Inflammatory macrophage (primary cell): ENCODE results near the gene APP.

ENCODE experiments used
- DNase-seq, 2 donors: peaks; one replicate each; pipeline ENCODE4 v3.0.0-alpha.2; 2020 to 2022

APP gene

DNA sequence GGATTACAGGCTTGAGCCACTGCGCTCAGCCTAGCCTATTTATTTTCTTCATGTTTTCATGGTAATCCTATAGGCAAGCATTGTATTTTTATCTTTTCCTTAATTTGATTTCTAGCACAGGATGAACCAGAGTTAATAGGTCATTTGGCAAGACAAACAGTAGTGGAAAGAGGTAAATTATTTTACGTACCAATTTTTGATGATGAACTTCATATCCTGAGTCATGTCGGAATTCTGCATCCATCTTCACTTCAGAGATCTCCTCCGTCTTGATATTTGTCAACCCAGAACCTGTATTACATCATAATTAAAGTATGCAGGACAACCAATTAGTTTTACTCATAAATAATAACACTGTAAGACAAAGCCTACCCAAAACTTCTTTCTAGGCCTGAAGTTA lies 273.2 kb downstream of the APP start:
- DNase-seq, result no peak

DNA sequence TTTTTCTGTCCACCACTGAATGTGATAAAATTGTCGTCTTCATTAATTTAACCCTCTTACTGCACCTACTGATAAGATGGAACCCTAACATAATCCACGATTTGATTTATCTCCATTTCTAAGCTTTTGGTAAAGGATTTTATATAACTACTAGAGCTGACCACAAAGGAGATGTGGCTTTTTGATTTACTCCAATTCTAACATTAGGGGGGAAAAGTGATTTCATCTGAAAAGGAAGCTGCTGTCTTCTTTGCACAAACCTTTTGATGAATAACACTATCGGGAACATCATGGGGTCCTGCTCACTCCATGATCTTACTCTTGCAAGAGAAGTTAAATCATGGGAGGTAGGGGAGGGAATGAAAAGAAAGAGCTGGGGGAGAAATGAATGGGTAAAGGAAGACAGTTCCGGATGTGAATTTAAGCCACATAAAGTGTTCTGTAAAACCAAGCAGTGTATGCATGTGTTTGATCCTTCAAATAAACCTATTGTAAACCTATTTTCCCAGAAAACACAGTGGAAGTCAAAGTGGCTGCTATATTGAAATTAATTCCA lies 274.0 kb downstream of the APP start:
- no peak for DNase-seq

DNA sequence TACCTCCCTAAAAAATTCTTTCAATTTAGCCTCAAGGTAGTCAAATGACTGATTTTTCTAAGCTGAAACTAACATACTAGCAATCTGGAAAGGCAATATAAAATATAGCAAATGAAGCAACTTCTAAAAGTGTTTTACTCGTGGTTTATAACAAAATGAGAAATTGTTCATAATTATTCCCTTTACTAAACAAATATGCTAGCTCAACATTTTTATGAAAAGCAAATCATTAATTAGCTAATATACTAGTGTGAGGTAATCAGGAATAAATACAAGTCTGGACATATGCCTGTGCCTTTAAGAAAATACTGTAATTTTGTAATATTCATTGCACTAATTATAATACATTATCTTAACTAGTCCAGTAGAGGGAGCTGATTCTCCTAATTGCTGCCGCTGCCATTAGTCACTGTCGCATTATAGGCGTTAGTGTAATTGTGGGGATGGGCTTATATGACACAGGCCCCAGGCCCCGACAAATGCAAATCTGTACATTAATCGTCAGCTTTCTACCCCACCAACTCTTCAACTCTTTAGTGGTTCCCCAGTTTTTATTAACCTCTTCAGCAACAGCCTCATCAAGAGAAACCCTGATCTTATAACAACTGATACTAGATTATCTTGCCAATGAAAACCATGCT lies 274.9 kb downstream of the APP start:
- DNase-seq, result peak; percentile 38 to 53

DNA sequence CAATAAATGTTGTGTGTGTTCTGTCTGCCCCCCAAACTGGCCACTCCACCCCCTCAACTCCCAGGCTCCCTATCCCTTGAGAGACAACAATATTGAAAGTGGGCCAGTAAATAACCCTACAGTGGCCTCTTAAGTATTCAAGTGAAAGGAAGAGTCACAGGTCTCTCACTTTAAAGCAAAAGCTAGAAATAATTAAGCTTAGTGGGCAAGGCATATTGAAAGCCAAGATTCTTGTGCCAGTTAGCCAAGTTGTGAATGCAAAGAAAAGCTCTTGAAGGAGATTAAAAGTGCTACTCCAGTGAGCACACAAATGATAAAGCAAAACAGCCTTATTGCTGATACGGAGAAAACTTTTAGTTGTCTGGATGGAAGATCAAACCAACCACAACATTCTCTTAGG lies 277.4 kb downstream of the APP start:
- no peak for DNase-seq

DNA sequence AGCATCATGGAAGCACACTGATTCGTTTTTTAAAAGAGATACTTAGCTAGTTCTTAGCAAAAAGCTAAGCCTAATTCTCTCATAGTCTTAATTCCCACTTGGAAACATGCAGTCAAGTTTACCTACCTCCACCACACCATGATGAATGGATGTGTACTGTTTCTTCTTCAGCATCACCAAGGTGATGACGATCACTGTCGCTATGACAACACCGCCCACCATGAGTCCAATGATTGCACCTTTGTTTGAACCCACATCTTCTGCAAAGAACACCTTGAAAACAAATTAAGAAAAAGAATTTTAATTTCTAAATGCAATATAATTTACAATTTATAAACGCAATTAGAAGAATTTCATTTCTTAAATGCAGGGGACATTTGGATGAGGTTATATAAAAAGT lies 279.0 kb downstream of the APP start:
- DNase-seq, result no peak

DNA sequence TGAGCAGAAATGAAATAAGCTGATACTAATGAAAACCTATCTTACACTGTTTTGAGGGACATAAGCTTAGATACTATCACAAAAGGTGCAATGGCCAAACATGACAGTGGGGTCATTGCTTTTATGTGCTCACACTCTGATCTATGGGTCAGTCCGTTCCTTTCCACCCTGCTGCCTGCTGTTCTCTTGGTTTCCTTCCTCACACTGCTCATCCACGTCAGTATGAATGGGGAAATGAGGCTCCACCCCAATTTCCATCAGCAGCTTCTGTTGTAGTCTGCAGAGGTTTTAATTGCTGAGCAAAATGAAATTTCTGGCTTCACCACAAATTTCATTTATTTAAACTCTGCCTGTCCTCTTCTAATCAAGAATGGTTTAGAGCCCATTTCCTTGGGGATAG lies 280.6 kb downstream of the APP start:
- DNase-seq, result peak in 1 of 2 donors; percentile 39

DNA sequence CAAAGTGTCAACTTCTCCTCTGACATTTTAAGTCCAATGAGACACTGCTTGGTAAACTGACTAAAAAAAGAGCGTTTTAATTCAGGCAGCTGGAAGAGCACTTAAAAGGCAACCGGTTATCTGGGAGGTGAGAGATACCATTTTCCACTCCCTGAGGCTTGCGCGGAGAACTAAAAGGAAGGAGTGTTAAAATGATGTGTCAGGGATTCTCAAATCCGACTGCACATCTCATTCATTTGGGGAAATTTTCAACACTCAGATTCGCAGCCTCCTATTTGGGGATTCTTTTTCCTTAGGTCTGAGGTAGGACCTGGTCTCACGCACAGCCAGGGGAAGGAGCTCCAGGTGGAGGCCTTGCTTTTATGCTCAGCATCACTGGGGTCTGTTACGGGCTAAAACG lies 281.9 kb downstream of the APP start:
- no peak for DNase-seq

DNA sequence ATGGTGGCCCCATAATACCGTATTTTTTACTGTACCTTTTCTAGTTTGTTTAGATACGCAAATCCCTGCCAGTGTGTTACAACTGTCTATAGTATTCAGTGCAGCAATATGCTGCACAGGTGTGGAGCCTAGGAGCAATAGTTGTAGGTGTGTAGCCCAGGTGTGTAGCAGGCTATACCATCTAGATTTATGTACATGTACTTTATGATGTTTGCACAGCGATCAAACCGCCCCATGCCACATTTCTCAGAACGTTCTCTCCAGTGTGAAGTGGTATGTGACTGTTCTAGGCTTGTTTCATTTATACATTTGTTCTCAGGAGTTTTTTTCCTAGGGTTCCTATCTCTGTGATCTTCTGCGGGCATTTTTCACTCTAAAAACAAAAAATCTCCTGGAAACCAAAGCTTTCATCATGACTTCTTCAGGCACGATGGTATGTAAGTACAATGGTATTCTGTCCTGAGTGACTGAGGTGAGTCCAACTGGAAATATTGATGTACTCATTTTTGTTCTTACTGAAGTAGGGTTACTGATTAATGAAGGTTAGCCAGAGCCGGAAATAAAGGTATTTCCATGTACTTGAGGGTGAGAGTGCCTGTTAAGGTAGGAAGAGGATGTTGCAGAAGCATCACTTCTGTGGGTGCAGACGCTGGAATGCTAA lies 282.8 kb downstream of the APP start:
- no peak for DNase-seq

DNA sequence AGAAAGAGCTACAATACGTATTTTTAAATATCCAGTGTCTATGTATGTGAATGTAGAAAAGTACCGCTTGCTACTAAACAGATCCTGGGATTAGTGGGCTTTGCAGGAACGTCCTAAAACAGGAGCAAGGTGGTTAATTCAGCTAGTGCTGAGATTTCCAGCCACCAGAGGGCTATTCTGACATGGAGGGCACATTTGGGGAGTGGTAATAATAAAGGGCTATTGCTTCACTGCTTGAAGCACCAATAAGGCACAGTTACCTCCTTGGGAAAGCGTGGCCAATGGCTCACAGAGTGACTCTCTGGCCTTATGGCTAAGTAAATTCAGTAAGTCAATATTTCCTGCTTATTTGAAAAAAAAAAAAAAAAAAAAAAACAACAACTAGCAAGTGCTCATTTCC lies 283.4 kb downstream of the APP start:
- no peak for DNase-seq

DNA sequence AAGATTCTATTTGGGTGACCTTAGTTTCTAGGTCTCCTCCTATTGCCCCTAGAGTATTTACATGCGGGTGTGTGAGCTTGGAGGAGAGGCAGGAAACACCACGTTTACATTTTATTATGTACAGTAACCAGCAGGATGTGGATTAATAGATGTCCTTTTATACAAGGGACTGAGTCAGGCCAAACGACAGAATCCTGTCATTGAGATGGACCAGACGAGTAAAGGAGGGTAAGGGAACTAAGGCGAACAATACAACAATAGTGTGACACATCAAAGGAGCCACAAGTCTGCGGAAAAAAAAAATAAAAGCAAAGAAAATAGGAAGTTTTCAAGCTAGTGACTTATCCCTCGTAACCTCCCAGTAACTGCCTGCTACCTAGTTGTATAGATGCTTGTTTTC lies 284.7 kb downstream of the APP start:
- no peak for DNase-seq

DNA sequence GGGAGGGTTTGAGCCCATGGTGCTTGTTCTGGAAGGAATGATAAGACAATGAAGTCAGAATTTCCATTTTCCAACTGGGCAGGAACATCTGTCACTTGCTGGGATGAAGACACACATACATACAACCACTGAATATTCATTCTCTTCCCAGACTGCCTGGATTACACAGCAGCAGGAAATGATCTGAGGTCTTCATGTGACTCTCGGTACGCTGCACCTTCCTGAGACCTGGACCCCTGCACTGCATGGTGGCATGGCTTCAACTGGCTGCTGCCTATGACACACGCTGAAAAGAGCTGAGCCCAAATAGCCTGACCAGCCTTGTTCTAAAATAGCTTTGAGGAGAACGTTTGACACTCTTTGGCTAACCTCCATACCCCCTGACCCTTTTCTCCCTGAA lies 285.2 kb downstream of the APP start:
- no peak for DNase-seq

DNA sequence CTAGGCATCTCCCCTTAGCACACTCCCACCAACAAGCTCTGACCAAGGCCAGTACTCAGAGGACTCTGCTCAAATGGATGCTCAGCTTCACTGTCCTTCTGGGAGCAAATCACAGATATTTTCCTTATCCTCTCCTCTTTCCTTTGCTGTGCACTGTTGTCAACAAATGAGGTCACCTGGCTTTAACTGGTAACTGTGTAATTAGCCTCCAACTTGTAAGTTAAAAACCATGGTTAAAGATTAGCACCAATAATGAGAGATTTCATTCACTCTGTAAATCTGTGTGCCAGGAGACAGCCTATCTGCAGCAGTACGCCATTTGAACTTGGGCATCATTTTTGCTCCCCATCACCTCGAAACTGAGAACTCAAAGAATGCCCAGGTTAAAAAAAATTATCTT lies 286.3 kb downstream of the APP start:
- DNase-seq, result no peak

DNA sequence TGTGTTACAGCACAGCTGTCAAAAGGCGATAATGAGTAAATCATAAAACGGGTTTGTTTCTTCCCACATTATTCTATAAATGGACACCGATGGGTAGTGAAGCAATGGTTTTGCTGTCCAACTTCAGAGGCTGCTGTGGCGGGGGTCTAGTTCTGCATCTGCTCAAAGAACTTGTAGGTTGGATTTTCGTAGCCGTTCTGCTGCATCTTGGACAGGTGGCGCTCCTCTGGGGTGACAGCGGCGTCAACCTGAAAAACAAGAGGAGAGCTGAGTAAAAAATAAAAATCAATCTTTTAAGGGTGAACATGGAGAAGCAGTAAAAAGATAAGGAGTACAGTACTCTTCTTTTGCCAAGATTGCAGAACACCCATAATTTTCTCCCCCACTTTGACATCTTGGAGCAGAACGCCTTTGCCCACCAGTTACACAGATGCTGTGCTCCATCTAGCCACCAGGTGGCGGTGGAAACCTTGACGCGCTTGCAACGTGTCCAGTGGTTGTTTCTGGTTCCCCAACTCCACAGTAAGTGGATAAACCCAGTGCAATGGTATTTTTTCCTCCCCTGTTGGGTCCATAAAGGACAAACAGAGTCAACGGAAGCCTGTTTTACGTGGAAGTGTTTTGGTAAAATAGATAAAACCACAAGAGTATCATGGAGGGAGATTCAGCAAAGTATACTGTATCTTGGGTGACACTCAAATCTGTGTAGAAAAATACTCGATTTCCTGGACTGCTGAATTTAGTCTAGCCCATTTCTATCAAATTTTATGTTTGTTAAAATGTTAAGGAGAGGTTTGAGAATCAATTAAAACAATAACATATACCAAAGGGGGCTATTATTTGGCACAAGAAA lies 288.8 kb downstream of the APP start:
- DNase-seq, result peak; percentile 60 to 69

DNA sequence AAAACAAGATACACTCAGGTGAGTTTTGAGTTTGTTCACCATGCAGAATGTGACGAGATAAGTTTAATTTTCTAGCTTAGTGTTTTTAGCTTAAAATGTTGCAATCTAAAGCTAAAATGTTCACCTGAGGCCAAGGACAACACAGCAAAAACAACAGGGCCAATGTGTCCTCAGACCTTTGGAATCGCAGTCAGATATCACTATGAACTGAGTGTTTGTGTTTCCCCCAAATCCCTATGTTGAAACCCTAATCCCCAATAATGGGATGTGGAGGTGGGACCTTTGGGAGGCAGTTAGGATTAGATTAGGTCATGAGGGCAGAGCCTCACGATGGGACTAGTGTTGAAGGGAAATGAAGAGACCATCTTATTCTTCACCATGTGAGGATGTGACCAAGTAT lies 291.4 kb downstream of the APP start:
- no peak for DNase-seq

DNA sequence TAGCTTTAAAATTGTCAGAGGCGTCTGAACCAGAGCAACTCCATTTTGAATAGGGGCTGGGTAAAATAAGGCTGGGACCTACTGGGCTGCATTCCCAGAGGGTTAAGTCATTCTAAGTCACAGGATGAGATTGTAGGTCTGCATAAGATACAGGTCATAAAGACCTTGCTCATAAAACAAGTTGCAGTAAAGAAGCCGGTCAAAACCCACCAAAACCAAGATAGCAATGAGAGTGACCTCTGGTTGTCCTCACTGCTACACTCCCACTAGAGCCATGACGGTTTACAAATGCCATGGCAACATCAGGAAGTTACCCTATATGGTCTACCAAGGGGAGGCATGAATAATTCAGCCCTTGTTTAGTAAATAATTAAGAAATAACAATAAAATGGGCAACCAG lies 292.2 kb downstream of the APP start:
- DNase-seq, result no peak

DNA sequence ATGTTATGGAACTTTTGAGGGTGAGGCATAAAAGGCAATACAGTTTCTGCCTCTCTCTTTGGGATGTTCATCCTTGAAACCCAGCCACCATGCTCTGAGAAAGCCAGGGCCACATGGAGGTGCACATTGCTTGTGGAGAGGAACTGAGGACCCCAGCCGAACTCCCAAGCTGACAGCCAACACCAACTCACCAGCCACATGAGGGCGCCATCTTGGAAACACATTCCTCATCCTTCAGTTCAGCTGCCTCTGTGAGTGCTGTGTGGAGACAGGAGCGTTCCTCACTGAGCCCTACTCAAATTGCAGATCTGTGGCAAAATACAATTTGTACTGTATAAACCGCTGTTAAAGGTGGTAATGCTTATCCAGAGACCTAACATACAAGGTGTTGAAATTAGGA lies 298.3 kb downstream of the APP start:
- no peak for DNase-seq

DNA sequence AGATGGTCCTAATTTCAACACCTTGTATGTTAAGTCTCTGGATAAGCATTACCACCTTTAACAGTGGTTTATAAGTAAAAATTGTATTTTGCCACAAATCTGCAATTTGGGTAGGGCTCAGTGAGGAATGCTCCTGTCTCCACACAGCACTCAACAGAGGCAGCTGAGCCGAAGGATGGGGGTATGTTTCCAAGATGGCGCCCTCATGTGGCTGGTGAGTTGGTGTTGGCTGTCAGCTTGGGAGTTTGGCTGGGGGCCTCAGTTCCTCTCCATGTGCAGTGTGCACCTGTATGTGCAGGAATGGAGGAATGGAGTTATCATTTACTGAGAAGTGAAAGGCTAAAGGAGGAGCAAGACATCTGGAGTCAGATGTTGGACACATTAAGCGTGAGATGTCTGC lies 299.0 kb downstream of the APP start:
- DNase-seq, result no peak

DNA sequence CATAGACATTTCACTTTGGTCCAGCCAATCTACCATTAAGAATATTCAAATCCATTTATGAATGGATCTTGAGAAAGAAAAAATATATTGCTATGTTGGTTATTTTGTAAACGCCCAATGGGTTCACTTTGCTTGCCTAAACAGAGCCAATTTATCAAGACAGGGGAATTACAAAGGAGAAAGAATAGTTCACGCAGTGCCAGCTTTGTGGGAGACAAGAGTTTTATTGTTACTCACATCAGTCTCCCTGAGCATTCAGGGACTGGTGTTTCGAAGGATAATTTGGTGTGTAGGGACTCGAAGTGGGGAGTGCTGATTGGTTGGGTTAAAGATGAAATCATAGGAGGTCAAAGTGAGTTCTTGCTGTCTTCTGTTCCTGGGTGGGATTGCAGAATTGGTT lies 300.5 kb downstream of the APP start:
- DNase-seq, result no peak

DNA sequence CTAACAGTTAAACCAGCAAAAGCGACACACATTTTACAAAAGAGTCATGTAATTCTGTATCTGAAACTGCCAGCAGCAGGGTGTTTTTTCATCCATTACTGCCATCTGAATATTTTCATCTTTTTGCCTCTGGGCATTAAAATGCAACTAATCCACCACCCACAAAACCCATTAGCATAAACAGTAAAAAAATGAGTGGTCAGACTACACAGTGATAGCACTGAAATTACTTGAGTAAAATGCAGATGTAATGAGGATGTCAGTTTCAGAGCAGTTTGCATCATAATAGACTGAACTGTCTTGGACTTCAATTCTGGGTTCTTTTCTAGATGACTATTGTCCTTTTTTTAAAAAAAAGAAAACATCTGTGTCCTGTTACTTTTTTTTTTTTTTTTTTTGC lies 303.5 kb downstream of the APP start:
- DNase-seq, result no peak

DNA sequence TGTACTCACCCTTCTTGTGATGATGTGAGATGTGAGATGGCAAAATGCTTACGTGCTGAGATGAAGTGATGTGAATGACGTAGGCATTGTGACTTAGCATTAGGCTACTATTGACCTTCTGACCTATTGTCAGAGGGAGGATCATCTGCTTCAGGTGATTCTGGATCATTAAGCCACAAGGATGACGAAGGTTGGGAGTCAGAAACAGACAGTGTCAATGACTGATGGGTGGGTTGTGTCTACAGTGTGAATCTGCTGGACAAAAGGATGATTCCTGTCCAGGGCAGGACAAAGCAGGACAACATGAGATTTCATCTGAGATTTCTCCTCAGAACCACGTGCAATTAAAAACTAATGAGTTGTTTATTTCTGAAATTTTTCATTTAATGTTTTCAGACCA lies 306.8 kb downstream of the APP start:
- DNase-seq, result no peak

DNA sequence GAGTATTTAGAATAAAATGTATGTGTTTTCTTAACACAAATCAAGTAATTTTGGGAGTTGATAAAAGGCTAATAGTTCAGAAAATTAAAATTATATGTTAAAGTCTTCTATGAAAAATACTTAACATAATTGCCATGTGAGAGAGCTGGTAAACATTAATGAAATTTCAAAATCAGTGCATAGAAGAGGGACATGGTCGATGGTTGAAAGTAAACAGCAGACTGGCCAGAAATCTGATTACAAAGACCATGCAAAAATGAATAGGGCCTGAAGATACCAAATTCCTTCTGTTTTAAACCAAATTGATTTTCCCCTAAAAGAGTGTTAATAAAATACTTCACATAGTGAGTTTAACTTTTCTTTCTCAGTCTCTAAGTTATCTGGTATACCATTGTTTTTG lies 307.5 kb downstream of the APP start:
- no peak for DNase-seq

DNA sequence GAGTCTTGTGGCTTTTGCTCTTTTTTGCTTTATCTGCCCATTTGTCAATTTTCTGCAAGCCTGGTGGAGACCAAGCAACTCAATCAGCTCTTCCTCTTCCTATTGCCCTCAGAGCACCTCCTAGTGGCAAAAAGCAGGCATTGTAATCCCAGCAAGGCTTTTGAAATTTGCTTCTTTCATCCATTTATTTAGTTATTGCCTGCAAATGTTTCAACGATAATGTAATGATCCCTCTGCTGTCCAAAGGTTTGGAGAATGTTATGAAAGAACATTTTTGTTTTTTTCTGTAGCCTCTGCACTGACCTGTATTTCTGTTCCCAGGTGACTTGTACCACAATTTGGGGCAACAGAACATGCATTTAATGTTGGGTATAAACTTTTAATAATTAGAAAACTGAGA lies 308.0 kb downstream of the APP start:
- peak; percentile 45 to 57 for DNase-seq

DNA sequence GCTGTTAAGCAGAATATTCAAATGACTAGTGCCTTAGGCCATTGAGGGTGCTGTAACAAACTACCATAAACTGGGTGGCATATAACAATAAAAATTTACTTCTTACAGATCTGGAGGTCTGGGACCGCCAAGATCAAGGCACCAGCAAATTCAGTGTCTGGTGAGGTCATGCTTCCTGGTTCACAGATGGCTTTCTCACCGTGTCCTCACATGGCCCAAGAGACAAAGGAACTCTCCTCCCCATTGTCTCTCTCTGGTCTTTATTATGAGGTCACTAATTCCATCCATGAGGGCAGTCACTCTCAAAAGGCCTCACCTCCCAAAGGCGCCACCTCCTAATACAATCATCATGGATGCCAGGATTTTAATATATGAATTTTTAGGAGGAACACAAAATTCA lies 308.5 kb downstream of the APP start:
- no peak for DNase-seq
